Stimulated activated CD8-positive, alpha-beta memory T cell treated with anti-CD3 and anti-CD28 coated beads, Interleukin-12 subunit alpha, Interleukin-12 subunit beta, amount 100 ng/mL, for 24 hours (primary cell): ENCODE measurements around the gene NXNL2.

Source experiments
- DNase-seq: peaks from one replicate; pipeline ENCODE4 v3.0.0-alpha.2; 2020; ENCODE audit errors: extremely low read depth

The NXNL2 gene

GRCh38 chr9:88578121-88579049 is 43.4 kb downstream of the NXNL2 start:
- DNase-seq = peak; percentile 30

- DNase-seq = no peak
Measured at GRCh38 chr9:88579050-88579715, 44.2 kb downstream of the NXNL2 start.

- no peak for DNase-seq
Measured at GRCh38 chr9:88580961-88581360, 46.0 kb downstream of the NXNL2 start.

- DNase-seq = no peak
Measured at GRCh38 chr9:88583901-88584596, 49.1 kb downstream of the NXNL2 start.

GRCh38 chr9:88585426-88585825 is 50.4 kb downstream of the NXNL2 start:
- DNase-seq = no peak

- DNase-seq = no peak
Measured at GRCh38 chr9:88586452-88586851, 51.5 kb downstream of the NXNL2 start.

GRCh38 chr9:88587182-88587581 is 52.2 kb downstream of the NXNL2 start:
- no peak for DNase-seq

GRCh38 chr9:88587885-88588649 is 53.1 kb downstream of the NXNL2 start:
- DNase-seq = no peak

- no peak for DNase-seq
Measured at GRCh38 chr9:88589656-88590055, 54.7 kb downstream of the NXNL2 start.

GRCh38 chr9:88590558-88591146 is 55.7 kb downstream of the NXNL2 start:
- no peak for DNase-seq

GRCh38 chr9:88593537-88594185 is 58.7 kb downstream of the NXNL2 start:
- DNase-seq = no peak
